ENCODE results near the gene GNB1.

GNB1 gene

DNA sequence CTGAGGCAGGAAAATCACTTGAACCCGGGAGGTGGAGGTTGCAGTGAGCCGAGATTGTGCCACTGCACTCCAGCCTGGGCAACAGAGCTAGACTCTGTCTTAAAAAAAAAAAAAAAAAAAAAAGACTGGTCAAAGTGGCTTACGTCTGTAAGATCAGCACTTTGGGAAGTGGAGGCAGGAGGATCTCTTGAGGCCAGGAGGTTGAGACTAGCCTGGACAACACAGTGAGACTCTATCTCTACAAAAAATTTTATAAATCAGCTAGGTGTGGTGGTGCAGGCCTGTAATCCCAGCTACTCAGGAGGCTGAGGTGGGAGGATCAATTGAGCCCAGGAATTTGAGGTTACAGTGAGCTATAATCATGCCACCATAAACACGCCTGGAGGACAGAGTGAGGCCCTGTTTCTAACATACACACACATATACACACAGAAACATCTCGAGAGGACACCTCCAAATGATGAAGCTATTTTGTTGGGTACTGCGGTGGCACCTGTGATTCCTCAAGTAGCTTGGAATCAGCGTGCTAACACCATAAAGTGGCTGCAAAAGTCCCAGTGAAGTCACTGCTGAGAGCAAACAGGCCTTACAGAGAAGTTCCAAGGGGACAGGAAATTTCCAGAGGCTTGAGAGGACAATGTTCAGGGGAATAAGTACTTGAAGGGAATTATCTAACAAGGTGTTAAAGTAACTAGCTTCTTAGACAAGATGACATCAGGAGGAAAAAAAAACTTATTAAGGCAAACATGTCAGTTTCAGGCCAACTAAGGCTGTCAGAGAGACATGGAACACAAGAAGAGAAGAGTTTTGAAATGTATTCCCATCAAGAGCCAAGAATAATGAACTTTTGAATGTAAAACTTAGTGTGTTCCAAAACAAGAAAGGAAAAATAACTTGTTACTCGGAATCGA lies 114.0 kb downstream of the GNB1 start:
- H3K27me3 ChIP-seq (ENCODE audit: control insufficient read depth, insufficient read depth, low read length) = no peaks in the 10 kb centered on the region
- H3K36me3 ChIP-seq (ENCODE audit: control insufficient read depth, insufficient read depth, low read length) = no peaks in the 10 kb centered on the region
- H3K4me1 ChIP-seq (ENCODE audit: control insufficient read depth, insufficient read depth, low read length) = peaks cover 51% of the 10 kb centered on the region
- H3K9ac ChIP-seq (ENCODE audit: low read length) = peak overlapping the region; percentile 76
- H3K4me3 ChIP-seq (ENCODE audit: low read length) = peak overlapping the region; percentile 70
- no peaks in the 10 kb centered on the region for H3K9me3 ChIP-seq (ENCODE audit: control insufficient read depth, low read length)

- Histone ChIP-seq H3K4me3 (ENCODE audit: low read length) (no peak overlapping the region), H3K4me1 (ENCODE audit: control insufficient read depth, insufficient read depth, low read length) (peaks cover 37% of the 10 kb centered on the region), H3K27me3 (ENCODE audit: control insufficient read depth, insufficient read depth, low read length) (no peaks in the 10 kb centered on the region), H3K9ac (ENCODE audit: low read length) (no peak overlapping the region), H3K36me3 (ENCODE audit: control insufficient read depth, insufficient read depth, low read length) (no peaks in the 10 kb centered on the region), H3K9me3 (ENCODE audit: control insufficient read depth, low read length) (no peaks in the 10 kb centered on the region)
These were observed 115.3 kb downstream of the GNB1 start for GRCh38 chr1:1775327-1776226.

DNA sequence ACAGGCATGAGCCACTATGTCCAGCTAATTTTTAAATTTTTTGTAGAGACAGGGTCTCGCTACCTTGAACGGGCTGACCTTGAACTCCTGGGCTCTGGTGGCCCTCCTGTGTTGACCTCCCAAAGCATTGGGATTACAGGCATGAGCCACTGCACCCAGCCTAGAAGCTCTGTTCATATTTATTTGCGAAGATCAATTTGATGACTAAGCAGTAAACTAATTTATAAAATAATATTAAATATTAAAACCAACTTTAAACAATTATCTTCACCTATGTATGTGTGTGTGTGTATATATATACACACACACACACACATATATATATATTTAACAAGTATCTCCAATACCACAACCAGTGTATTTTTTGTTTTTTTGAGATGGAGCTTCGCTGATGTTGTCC lies 117.0 kb downstream of the GNB1 start:
- Histone ChIP-seq H3K27me3 (ENCODE audit: control insufficient read depth, insufficient read depth, low read length) (no peaks in the 10 kb centered on the region), H3K9me3 (ENCODE audit: control insufficient read depth, low read length) (no peaks in the 10 kb centered on the region), H3K4me3 (ENCODE audit: low read length) (no peak overlapping the region), H3K9ac (ENCODE audit: low read length) (no peak overlapping the region), H3K4me1 (ENCODE audit: control insufficient read depth, insufficient read depth, low read length) (peaks cover 20% of the 10 kb centered on the region), H3K36me3 (ENCODE audit: control insufficient read depth, insufficient read depth, low read length) (no peaks in the 10 kb centered on the region)

DNA sequence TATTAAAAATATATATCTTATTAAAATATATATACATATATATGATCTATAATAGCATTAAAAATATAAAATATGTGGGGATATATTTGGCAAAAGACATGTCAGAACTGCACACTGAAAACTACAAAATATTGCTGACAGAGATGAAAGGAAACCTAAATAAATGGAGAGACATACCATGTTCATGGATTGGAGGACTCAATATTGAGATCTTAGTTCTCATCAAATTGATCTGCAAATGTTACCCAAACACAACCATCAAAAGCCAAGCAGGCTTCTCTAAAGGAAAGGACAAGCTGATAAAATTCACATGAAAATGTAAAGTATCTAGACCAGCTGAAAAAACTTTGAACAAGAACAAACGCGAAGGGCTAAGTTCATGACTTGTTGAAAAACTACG lies 119.8 kb downstream of the GNB1 start:
- Histone ChIP-seq H3K9me3 (ENCODE audit: control insufficient read depth, low read length) (no peaks in the 10 kb centered on the region), H3K9ac (ENCODE audit: low read length) (no peak overlapping the region), H3K4me1 (ENCODE audit: control insufficient read depth, insufficient read depth, low read length) (peaks cover 10% of the 10 kb centered on the region), H3K27me3 (ENCODE audit: control insufficient read depth, insufficient read depth, low read length) (no peaks in the 10 kb centered on the region), H3K36me3 (ENCODE audit: control insufficient read depth, insufficient read depth, low read length) (no peaks in the 10 kb centered on the region), H3K4me3 (ENCODE audit: low read length) (no peak overlapping the region)

DNA sequence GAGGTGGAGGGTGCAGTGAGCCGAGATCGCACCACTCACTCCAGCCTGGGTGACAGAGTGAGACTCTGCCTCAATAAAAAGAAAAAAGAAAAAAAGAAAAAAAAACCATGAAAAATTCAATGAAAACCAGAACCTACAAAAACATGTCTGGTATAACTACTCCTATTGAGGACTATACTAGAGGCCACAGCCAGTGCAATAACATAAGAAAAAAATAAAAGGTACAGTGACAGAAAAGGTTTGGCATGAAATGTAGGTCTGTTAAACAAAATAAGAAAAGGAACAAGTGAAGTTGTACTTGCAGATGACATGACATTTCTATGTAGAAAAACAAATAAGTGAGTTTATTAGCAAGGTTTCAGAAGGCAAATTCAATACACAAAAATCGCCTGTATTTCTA lies 120.8 kb downstream of the GNB1 start:
- Histone ChIP-seq H3K36me3 (ENCODE audit: control insufficient read depth, insufficient read depth, low read length) (no peaks in the 10 kb centered on the region), H3K9ac (ENCODE audit: low read length) (no peak overlapping the region), H3K4me3 (ENCODE audit: low read length) (no peak overlapping the region), H3K9me3 (ENCODE audit: control insufficient read depth, low read length) (no peaks in the 10 kb centered on the region), H3K27me3 (ENCODE audit: control insufficient read depth, insufficient read depth, low read length) (no peaks in the 10 kb centered on the region), H3K4me1 (ENCODE audit: control insufficient read depth, insufficient read depth, low read length) (peaks cover under 1% of the 10 kb centered on the region)

DNA sequence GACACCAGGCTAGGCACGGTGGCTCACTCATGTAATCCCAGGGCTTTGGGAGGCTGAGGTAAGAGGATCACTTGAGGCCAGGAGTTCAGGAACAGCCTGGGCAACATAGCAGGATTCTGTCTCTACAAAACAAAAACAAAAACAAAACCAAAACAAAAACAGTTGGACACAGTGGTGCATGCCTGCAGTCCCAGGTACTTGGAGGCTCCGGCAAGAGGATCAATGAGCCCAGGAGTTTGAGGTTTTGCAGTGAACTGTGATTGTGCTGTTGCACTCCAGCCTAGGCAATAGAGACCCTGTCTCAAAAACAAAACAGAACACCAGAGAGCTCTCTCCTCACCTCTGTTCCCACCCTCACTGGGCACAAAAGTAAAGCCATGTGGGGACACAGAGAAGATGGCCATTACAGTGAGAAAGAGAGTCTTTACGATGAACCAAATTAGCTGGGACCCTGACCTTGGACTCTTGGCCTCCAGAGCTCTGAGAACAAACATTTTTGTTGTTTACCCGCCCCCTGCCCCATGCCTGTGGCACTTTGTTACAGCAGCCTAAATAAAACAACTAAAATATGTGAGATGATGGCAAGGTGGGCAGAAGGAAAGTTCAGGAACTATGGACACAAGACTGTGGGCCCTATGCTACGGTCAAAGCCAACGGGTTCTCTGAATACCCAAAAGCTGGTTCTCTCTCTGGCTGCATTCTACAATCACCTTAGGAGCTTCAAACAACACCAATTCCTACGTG lies 122.5 kb downstream of the GNB1 start:
- no peak overlapping the region for H3K4me3 ChIP-seq (ENCODE audit: low read length)

GRCh38 chr1:1764876-1765470 lies 125.9 kb downstream of the GNB1 start:
- Histone ChIP-seq H3K4me1 (ENCODE audit: control insufficient read depth, insufficient read depth, low read length) (peaks cover 2% of the 10 kb centered on the region), H3K36me3 (ENCODE audit: control insufficient read depth, insufficient read depth, low read length) (peaks cover 29% of the 10 kb centered on the region), H3K9me3 (ENCODE audit: control insufficient read depth, low read length) (no peaks in the 10 kb centered on the region), H3K9ac (ENCODE audit: low read length) (no peak overlapping the region), H3K4me3 (ENCODE audit: low read length) (no peak overlapping the region), H3K27me3 (ENCODE audit: control insufficient read depth, insufficient read depth, low read length) (no peaks in the 10 kb centered on the region)

More for the DNA sequence above, 122.5 kb downstream of the GNB1 start:
- Histone ChIP-seq H3K9me3 (ENCODE audit: control insufficient read depth, low read length) (no peaks in the 10 kb centered on the region), H3K4me1 (ENCODE audit: control insufficient read depth, insufficient read depth, low read length) (no peaks in the 10 kb centered on the region), H3K9ac (ENCODE audit: low read length) (no peak overlapping the region), H3K36me3 (ENCODE audit: control insufficient read depth, insufficient read depth, low read length) (peaks cover 10% of the 10 kb centered on the region), H3K27me3 (ENCODE audit: control insufficient read depth, insufficient read depth, low read length) (no peaks in the 10 kb centered on the region)

DNA sequence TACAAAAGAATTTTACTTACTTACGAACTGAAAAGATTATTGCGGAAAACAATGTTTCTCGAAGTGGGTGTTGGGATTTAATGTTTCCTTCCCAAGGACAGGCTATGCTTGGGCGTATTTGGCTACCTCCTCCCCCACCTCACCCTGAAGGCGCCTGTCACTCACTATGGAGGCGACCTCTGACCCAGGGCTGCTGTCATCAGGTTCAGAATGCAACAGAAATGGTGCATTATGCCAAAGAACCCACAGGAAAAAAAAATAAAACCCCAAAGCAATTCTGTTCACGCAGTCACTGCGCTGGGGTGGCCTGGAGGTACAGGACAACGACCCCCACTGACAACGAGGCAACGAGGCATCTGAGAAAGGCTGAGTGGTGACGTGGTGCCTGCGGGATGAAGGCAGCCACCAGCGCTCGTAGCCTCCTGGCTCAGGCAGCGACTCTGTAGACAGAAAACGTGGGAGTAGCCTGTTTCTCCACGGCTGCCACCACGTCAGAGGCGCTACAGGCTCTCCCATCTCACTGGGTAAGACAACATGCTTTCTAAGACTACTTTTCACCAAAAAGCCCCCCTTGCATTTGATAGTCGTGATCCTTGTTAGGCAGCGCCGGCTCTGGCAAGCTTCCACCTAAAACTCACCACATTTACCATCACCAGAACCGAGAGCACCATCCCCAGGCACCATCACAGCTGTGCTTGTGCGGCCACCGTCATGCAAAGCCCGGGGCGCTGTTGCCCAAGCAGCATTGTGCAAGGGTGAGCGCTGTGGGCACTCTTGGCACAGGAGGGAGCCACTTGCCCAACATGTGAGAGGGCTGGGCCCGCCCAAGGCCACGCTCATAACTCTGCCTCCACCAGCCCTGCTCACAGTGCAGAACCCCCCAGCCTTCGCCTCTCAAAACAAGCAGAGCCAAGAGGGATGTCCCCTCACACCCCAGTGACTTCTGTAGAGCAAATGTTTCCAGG lies 126.9 kb downstream of the GNB1 start:
- no peak overlapping the region for H3K9ac ChIP-seq (ENCODE audit: low read length)
- H3K9me3 ChIP-seq (ENCODE audit: control insufficient read depth, low read length) = no peaks in the 10 kb centered on the region
- H3K4me3 ChIP-seq (ENCODE audit: low read length) = no peak overlapping the region
- no peaks in the 10 kb centered on the region for H3K27me3 ChIP-seq (ENCODE audit: control insufficient read depth, insufficient read depth, low read length)
- H3K4me1 ChIP-seq (ENCODE audit: control insufficient read depth, insufficient read depth, low read length) = peaks cover 12% of the 10 kb centered on the region
- H3K36me3 ChIP-seq (ENCODE audit: control insufficient read depth, insufficient read depth, low read length) = peaks cover 29% of the 10 kb centered on the region

DNA sequence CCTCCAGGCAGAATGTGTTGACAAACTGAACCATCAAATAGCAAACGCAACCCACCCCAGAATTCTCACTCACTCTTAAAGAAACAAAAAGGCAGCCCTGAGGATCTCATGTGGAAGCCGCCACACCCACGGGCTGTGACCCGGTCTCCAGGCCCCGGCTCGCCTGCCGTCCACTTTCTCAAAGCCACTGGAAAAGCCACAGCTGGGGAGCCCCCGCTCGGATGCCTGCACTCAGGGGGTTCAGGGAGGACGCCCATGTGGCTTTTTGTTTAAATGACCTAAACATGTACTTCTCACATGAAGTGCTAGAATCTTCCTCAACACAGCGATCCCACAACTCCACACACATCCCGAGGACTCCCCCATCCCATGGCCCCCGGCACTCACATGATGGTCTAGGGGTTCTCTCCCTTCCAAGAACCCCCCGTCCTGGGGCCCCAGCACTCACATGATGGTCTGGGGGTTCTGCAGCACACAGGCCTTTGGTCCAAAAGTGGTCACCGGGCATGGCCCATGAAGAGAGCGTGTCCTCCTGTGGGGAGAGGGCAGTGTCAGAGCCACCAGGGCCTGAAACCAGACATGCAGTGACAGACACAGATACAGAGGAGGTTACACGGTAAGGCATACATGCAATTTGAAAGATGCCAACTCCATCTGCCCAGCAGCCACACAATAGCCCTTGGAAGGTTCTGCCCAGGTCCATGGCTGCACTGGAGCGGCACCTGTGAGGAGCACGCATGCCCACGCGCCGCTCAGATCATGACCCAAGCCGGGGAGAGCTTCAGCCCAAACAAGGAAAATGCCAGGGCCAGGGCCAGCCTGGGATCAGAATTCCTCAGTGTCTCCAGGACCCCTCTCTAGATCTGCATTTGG lies 129.1 kb downstream of the GNB1 start:
- Histone ChIP-seq H3K27me3 (ENCODE audit: control insufficient read depth, insufficient read depth, low read length) (no peaks in the 10 kb centered on the region), H3K36me3 (ENCODE audit: control insufficient read depth, insufficient read depth, low read length) (peaks cover 29% of the 10 kb centered on the region), H3K9me3 (ENCODE audit: control insufficient read depth, low read length) (no peaks in the 10 kb centered on the region), H3K4me1 (ENCODE audit: control insufficient read depth, insufficient read depth, low read length) (peaks cover 29% of the 10 kb centered on the region), H3K9ac (ENCODE audit: low read length) (no peak overlapping the region), H3K4me3 (ENCODE audit: low read length) (no peak overlapping the region)

DNA sequence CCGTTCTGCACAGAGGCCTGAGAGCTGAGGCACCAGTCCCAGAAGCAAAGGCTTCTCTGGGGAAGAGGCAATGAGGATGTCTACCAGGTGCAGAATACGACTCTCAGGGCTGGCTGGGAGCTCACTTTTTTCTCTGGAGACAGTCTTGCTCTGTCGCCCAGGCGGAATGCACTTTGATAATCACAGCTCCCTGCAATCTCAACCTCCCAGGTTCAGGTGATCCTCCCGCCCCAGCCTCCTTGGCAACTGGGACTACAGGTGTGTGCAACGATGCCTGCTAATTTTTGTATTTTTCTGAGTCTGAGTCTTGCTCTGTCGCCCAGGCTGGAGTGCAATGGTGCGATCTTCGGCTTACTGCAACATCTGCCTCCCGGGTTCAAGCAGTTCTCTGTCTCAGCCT lies 130.2 kb downstream of the GNB1 start:
- H3K36me3 ChIP-seq (ENCODE audit: control insufficient read depth, insufficient read depth, low read length) = peaks cover 34% of the 10 kb centered on the region

More for the DNA sequence above, 130.2 kb downstream of the GNB1 start:
- Histone ChIP-seq H3K4me1 (ENCODE audit: control insufficient read depth, insufficient read depth, low read length) (peaks cover 29% of the 10 kb centered on the region), H3K27me3 (ENCODE audit: control insufficient read depth, insufficient read depth, low read length) (no peaks in the 10 kb centered on the region), H3K4me3 (ENCODE audit: low read length) (no peak overlapping the region), H3K9me3 (ENCODE audit: control insufficient read depth, low read length) (no peaks in the 10 kb centered on the region), H3K9ac (ENCODE audit: low read length) (no peak overlapping the region)
